ENCODE results near the gene MYL12B.

Gene MYL12B

DNA sequence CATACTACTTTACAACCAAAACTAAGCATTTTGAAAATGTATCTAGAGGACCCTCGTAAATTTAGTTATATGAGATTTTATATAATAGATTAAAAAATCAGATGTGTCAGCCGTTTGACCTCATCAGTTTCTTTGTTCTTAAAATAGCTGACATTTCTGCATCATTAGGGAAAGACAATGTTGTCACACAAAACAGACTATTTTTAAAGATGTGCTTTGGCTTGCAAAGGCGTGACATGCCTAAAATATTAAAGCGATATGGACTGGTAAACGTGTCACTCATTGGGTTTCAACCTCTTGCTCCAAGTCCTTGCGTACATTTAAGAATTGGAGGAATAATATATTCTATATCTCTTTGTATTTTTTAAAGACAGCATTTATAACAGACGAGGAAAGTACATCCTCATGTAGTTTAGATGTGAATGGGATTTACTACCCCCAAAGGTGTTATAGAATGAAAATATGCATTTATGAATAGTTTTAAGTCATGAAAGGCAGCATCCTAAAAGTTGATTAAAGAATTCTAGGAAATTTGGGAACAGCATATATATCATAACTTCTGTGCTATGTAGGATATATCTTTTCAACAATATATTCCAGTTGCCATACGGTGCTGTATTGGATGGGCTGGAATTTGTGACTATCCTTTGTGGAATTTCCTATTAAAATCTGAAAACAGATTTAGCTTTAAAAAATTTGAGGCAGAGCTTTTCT, 10.5 kb upstream of the MYL12B start:
- H3K9me3 ChIP-seq (ENCODE audit: low read depth, low read length), result no peaks in the 10 kb centered on the region
- H3K27ac ChIP-seq, result 0 out of 2 replicates have a peak overlapping the region, but pooled peaks have one; percentile 11
- H3K9ac ChIP-seq (ENCODE audit: insufficient read length), result no peak overlapping the region
- peaks cover 63% of the 10 kb centered on the region for H3K36me3 ChIP-seq (ENCODE audit: insufficient read depth, low read length)
- H3K4me3 ChIP-seq, result no peak overlapping the region
- TF ChIP-seq EZH2 (IDR thresholded peaks at IDR 0.05) (no peak), FOXP2 (optimal IDR thresholded peaks at IDR 0.05; ENCODE audit: control extremely low read depth, extremely low read length, insufficient read depth) (no peak), POLR2AphosphoS5 (IDR thresholded peaks at IDR 0.05; ENCODE audit: borderline replicate concordance, low read depth, low read length) (no peak; the same call in 1 of the 2 replicates)
- no peak for DNase-seq (ENCODE audit: low read depth, low spot score)

DNA sequence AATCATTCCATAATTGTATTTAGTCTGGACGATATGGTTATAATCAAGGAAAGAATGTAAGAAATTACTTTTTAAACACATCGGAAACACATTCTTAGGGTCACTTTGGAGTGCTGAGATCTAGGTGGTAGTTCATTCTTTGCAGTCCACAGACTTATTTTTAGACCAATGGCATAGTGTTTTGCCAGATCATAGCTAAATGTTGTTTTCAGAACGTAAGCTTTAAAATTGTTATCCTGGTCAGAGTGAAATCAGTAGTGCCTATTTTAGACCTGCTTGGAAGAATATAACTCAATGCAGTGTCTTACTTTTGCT, 10.0 kb upstream of the MYL12B start:
- no peaks in the 10 kb centered on the region for H3K9me3 ChIP-seq (ENCODE audit: low read depth, low read length)
- H3K4me3 ChIP-seq, result no peak overlapping the region
- 0 out of 2 replicates have a peak overlapping the region, but pooled peaks have one; percentile 7 for H3K27ac ChIP-seq

DNA sequence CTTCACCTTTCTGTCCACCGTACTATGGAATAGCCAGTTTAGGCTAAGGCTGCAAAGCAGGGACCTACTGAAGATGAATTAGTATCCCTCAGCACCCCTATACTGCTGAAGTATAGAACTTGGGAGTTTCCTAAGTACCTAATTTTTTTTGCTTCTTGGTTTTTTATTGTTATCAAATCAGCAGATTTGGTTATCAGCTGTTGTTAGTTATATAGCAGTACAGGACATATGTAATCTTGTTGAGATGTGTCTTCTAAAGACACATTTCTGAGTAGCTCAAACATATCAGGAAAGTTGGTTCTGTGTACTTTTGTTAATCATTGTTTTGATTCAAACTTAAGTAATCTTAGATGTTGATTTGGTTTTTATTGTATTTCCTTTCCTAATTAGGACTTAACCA, 9.1 kb upstream of the MYL12B start:
- DNase-seq (ENCODE audit: low read depth, low spot score), result no peak
- Histone ChIP-seq H3K9me3 (ENCODE audit: low read depth, low read length) (no peaks in the 10 kb centered on the region), H3K27ac (no peak overlapping the region), H3K9ac (ENCODE audit: insufficient read length) (no peak overlapping the region), H3K36me3 (ENCODE audit: insufficient read depth, low read length) (peaks cover 77% of the 10 kb centered on the region), H3K4me3 (no peak overlapping the region)
- no peak for TF ChIP-seq POLR2AphosphoS5 (IDR thresholded peaks at IDR 0.05; ENCODE audit: borderline replicate concordance, low read depth, low read length)
- no peak for TF ChIP-seq FOXP2 (optimal IDR thresholded peaks at IDR 0.05; ENCODE audit: control extremely low read depth, extremely low read length, insufficient read depth)
- no peak for TF ChIP-seq EZH2 (IDR thresholded peaks at IDR 0.05)

More for the DNA sequence above, 10.0 kb upstream of the MYL12B start:
- Histone ChIP-seq H3K9ac (ENCODE audit: insufficient read length) (no peak overlapping the region), H3K36me3 (ENCODE audit: insufficient read depth, low read length) (peaks cover 68% of the 10 kb centered on the region)
- no peak for DNase-seq (ENCODE audit: low read depth, low spot score)
- TF ChIP-seq POLR2AphosphoS5 (IDR thresholded peaks at IDR 0.05; ENCODE audit: borderline replicate concordance, low read depth, low read length), result no peak
- TF ChIP-seq EZH2 (IDR thresholded peaks at IDR 0.05), result no peak
- TF ChIP-seq FOXP2 (optimal IDR thresholded peaks at IDR 0.05; ENCODE audit: control extremely low read depth, extremely low read length, insufficient read depth), result no peak

DNA sequence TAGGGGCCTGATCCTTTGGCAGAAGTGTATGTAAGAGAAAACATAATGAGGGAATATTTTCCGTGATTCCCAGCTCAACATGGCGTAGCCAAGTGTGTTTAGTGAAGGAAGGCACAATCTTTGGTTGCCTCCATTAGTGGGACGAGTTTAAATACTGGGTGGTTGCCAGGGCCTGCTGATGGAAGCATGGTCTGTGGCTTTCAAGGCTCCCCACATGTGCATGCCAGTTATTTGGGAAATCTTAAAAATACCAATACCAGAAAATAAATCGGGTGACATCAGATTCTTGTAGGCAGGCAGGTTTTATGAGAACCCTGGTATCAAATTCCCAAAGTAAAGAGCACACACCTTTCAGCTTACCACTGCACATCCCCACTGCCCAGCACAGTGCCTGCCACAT, 7.2 kb upstream of the MYL12B start:
- Histone ChIP-seq H3K36me3 (ENCODE audit: insufficient read depth, low read length) (peaks cover 78% of the 10 kb centered on the region), H3K9me3 (ENCODE audit: low read depth, low read length) (no peaks in the 10 kb centered on the region), H3K9ac (ENCODE audit: insufficient read length) (no peak overlapping the region), H3K4me3 (no peak overlapping the region), H3K27ac (no peak overlapping the region)
- TF ChIP-seq POLR2AphosphoS5 (IDR thresholded peaks at IDR 0.05; ENCODE audit: borderline replicate concordance, low read depth, low read length) (no peak), EZH2 (IDR thresholded peaks at IDR 0.05) (no peak), FOXP2 (optimal IDR thresholded peaks at IDR 0.05; ENCODE audit: control extremely low read depth, extremely low read length, insufficient read depth) (no peak)
- DNase-seq (ENCODE audit: low read depth, low spot score), result no peak

- H3K9me3 ChIP-seq (ENCODE audit: low read depth, low read length), result no peaks in the 10 kb centered on the region
- no peak for DNase-seq (ENCODE audit: low read depth, low spot score)
- H3K4me3 ChIP-seq, result no peak overlapping the region
- no peak overlapping the region for H3K9ac ChIP-seq (ENCODE audit: insufficient read length)
- H3K36me3 ChIP-seq (ENCODE audit: insufficient read depth, low read length), result peaks cover 69% of the 10 kb centered on the region
- TF ChIP-seq FOXP2 (optimal IDR thresholded peaks at IDR 0.05; ENCODE audit: control extremely low read depth, extremely low read length, insufficient read depth), result no peak
- TF ChIP-seq POLR2AphosphoS5 (IDR thresholded peaks at IDR 0.05; ENCODE audit: borderline replicate concordance, low read depth, low read length), result no peak
- no peak for TF ChIP-seq EZH2 (IDR thresholded peaks at IDR 0.05)
- H3K27ac ChIP-seq, result no peak overlapping the region
Observed at GRCh38 chr18:3255611-3256165, 6.2 kb upstream of the MYL12B start.

GRCh38 chr18:3256693-3257626, 5.0 kb upstream of the MYL12B start:
- Histone ChIP-seq H3K9ac (ENCODE audit: insufficient read length) (no peak overlapping the region), H3K9me3 (ENCODE audit: low read depth, low read length) (no peaks in the 10 kb centered on the region), H3K4me3 (no peak overlapping the region), H3K36me3 (ENCODE audit: insufficient read depth, low read length) (peaks cover 65% of the 10 kb centered on the region), H3K27ac (no peak overlapping the region)
- no peak for DNase-seq (ENCODE audit: low read depth, low spot score)
- TF ChIP-seq POLR2AphosphoS5 (IDR thresholded peaks at IDR 0.05; ENCODE audit: borderline replicate concordance, low read depth, low read length), result no peak

GRCh38 chr18:3257627-3258120, 4.3 kb upstream of the MYL12B start:
- Histone ChIP-seq H3K27ac (no peak overlapping the region), H3K4me3 (no peak overlapping the region), H3K9me3 (ENCODE audit: low read depth, low read length) (no peaks in the 10 kb centered on the region), H3K36me3 (ENCODE audit: insufficient read depth, low read length) (peaks cover 60% of the 10 kb centered on the region), H3K9ac (ENCODE audit: insufficient read length) (no peak overlapping the region)
- no peak for DNase-seq (ENCODE audit: low read depth, low spot score)
- TF ChIP-seq EZH2 (IDR thresholded peaks at IDR 0.05), result no peak

DNA sequence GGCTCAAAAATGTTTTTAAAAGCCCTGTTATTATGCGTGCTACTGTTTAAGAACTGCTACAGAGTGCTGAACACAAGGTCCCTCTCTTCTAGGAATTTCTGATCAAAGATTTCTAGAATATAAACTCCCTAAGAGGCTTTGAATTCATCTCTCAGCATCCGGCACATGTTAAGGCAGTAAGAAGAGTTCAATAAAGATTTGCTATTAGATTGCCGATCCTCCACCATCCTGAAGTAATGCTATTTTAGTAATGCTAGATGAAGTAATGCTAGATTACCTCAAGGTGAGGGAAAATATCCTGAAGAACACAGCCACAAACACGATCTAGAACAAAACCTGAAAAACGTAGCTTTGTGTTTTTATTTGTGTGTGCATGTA, 949 bp upstream of the MYL12B start:
- Histone ChIP-seq H3K27ac (peak overlapping the region; percentile 96), H3K36me3 (ENCODE audit: insufficient read depth, low read length) (peaks cover 27% of the 10 kb centered on the region), H3K4me3 (peak overlapping the region; percentile 99), H3K9ac (ENCODE audit: insufficient read length) (peak overlapping the region; percentile 98), H3K9me3 (ENCODE audit: low read depth, low read length) (no peaks in the 10 kb centered on the region)
- no peak for DNase-seq (ENCODE audit: low read depth, low spot score)
- no peak for TF ChIP-seq EZH2 (IDR thresholded peaks at IDR 0.05)
- TF ChIP-seq FOXP2 (optimal IDR thresholded peaks at IDR 0.05; ENCODE audit: control extremely low read depth, extremely low read length, insufficient read depth), result no peak
- no peak for TF ChIP-seq POLR2AphosphoS5 (IDR thresholded peaks at IDR 0.05; ENCODE audit: borderline replicate concordance, low read depth, low read length)
